ENCODE measurements around the gene PLCB3. TPM values are rescaled to one million over a fixed set of nuclear protein-coding genes. Genes with fewer than 3 reads are reported as not detected.

Gene PLCB3
- total and polyA plus RNA-seq, 2 of the 13 experiments (the other 11 are each of a cell fraction or from before 2014, with no cell fraction given), result 7.5 to 13.8 TPM

- TF ChIP-seq CEBPZ (IDR thresholded peaks at IDR 0.05; ENCODE audit: low read length) (no peak), ZNF30 (CRISPR knock-in tag; IDR thresholded peaks at IDR 0.05) (no peak), ZNF17 (CRISPR knock-in tag; IDR thresholded peaks at IDR 0.05) (no peak), CREB1 (IDR thresholded peaks at IDR 0.05) (no peak), CREB1 (CRISPR knock-in tag; IDR thresholded peaks at IDR 0.05) (no peak), NCOA2 (CRISPR knock-in tag; IDR thresholded peaks at IDR 0.05) (0 out of 2 replicates have a peak, but pooled peaks have one; percentile 28), ZNF574 (CRISPR knock-in tag; IDR thresholded peaks at IDR 0.05) (no peak), FOSL2 (CRISPR knock-in tag; IDR thresholded peaks at IDR 0.05) (peak; percentile 8; the same call in 1 of the 2 replicates), CSRNP2 (CRISPR knock-in tag; conservative IDR thresholded peaks at IDR 0.05; ENCODE audit: low read depth) (no peak), ZNF816 (CRISPR knock-in tag; IDR thresholded peaks at IDR 0.05; ENCODE audit: borderline replicate concordance) (no peak), ZNF235 (CRISPR knock-in tag; IDR thresholded peaks at IDR 0.05; ENCODE audit: borderline replicate concordance) (no peak), ZNF644 (CRISPR knock-in tag; IDR thresholded peaks at IDR 0.05; ENCODE audit: low read depth) (no peak), ZNF550 (CRISPR knock-in tag; IDR thresholded peaks at IDR 0.05; ENCODE audit: borderline replicate concordance) (no peak), SRF (IDR thresholded peaks at IDR 0.05; ENCODE audit: low read depth, low read length) (no peak), CAMTA2 (CRISPR knock-in tag; IDR thresholded peaks at IDR 0.05; ENCODE audit: borderline replicate concordance) (no peak), RFXANK (CRISPR knock-in tag; IDR thresholded peaks at IDR 0.05) (no peak), SOX6 (IDR thresholded peaks at IDR 0.05) (no peak), SOX6 (CRISPR knock-in tag; IDR thresholded peaks at IDR 0.05) (peak; percentile 49), IRX3 (CRISPR knock-in tag; IDR thresholded peaks at IDR 0.05; ENCODE audit: borderline replicate concordance, low read depth) (no peak), SRSF9 (IDR thresholded peaks at IDR 0.05; ENCODE audit: borderline replicate concordance, insufficient read depth, low read depth, low read length, poor library complexity, severe bottlenecking) (no peak), NONO (IDR thresholded peaks at IDR 0.05) (no peak), NONO (CRISPR knock-in tag; conservative IDR thresholded peaks at IDR 0.05) (peak; percentile 85)
These were observed 54.6 kb downstream of the PLCB3 start (continued) for GRCh38 chr11:64305691-64306562.
